Measurements from ENCODE around the gene AGBL5.

DNA sequence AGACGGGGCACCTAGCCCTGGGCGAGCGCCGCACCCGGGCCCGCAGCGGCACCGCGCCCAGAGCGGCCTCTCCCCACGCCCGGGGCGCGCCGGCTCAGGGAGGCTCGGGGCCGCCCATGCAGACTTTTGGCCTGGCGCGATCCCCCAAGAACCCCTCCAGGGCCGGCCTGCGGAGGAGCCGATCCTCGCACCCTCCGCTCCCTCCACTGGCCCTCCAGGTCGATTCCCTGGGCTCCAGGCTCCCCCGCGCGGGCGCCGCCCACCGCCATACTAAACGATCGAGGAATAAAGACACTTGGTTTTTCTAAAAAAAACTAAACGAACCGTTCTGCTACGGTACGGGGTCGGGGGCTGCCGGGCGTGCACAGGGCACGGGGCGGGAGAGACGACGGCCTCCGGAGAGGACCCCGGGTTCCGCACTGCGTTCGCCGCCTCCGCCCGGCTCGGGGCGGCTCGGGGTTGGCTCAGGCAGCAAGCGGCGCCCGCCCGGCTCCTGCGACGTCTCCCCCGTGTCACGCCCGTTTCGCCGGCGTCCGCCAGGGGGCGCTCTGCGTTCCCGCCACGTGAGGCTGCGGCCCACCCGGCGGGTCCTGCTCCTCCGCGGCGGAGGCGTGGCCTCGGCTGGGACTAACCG lies 34.7 kb downstream of the AGBL5 start:
- peak; percentile 41 to 92 (median 78) for TF ChIP-seq CTCF (optimal IDR thresholded peaks at IDR 0.05 in 1 of 3, IDR thresholded peaks at IDR 0.05 in 1 of 3, conservative IDR thresholded peaks at IDR 0.05 in 1 of 3; ENCODE audit: extremely low read depth in 1 of 3, insufficient read depth in 2 of 3, low read length in 3 of 3)
- no peak for TF ChIP-seq EZH2 (IDR thresholded peaks at IDR 0.05; ENCODE audit: low read length)
